NCI-H2029 (cell line): Measurements from ENCODE around the gene TMEM131L.
"Not testable (repeated sequence)": the region's sequence is repeated elsewhere in the genome, so short reads cannot be mapped to it uniquely, and the experiment has no call there.

Source experiments
- DNase-seq: peaks from one replicate; lab custom pipeline; 2025; lab: John Stamatoyannopoulos, UW

Gene TMEM131L

GRCh38 chr4:153649572-153649991 lies 183.4 kb downstream of the TMEM131L start:
- no peak for DNase-seq

GRCh38 chr4:153651116-153651515 lies 185.0 kb downstream of the TMEM131L start:
- no peak for DNase-seq

- no peak for DNase-seq
These were observed 185.4 kb downstream of the TMEM131L start for GRCh38 chr4:153651587-153651986.

GRCh38 chr4:153652051-153652784 lies 186.1 kb downstream of the TMEM131L start:
- DNase-seq, result no peak

- DNase-seq, result no peak
These were observed 188.9 kb downstream of the TMEM131L start for GRCh38 chr4:153655002-153655541.

- no peak for DNase-seq
These were observed 189.8 kb downstream of the TMEM131L start for GRCh38 chr4:153655928-153656327.

- DNase-seq, result no peak
These were observed 195.2 kb downstream of the TMEM131L start for GRCh38 chr4:153661215-153661822.

GRCh38 chr4:153661908-153662307 lies 195.7 kb downstream of the TMEM131L start:
- DNase-seq, result no peak

- no peak for DNase-seq
These were observed 197.5 kb downstream of the TMEM131L start for GRCh38 chr4:153663667-153664066.

GRCh38 chr4:153666505-153666904 lies 200.3 kb downstream of the TMEM131L start:
- DNase-seq, result not testable (repeated sequence)

- DNase-seq, result no peak
These were observed 202.5 kb downstream of the TMEM131L start for GRCh38 chr4:153668647-153669046.

- no peak for DNase-seq
These were observed 203.7 kb downstream of the TMEM131L start for GRCh38 chr4:153669838-153670237.

- no peak for DNase-seq
These were observed 210.3 kb downstream of the TMEM131L start for GRCh38 chr4:153676486-153676885.

GRCh38 chr4:153676984-153677383 lies 210.8 kb downstream of the TMEM131L start:
- no peak for DNase-seq

- no peak for DNase-seq
These were observed 213.3 kb downstream of the TMEM131L start for GRCh38 chr4:153679486-153679885.

GRCh38 chr4:153683763-153684181 lies 217.6 kb downstream of the TMEM131L start:
- DNase-seq, result no peak

- peak; percentile 7 for DNase-seq
These were observed 218.2 kb downstream of the TMEM131L start, which contains the start of gene TLR2 for GRCh38 chr4:153684182-153684970. TLR2 (plus strand) TSS chr4:153684280; CDS start chr4:153702908, 18,628 bp downstream.

- DNase-seq, result no peak
These were observed 218.8 kb downstream of the TMEM131L start for GRCh38 chr4:153684971-153685371.
